ENCODE measurements around the gene ATF4. TPM values are rescaled to one million over a fixed set of nuclear protein-coding genes. Genes with fewer than 3 reads are reported as not detected.

The ATF4 gene
- total RNA-seq, 1 experiment from 2014 or later = 177 TPM

DNA sequence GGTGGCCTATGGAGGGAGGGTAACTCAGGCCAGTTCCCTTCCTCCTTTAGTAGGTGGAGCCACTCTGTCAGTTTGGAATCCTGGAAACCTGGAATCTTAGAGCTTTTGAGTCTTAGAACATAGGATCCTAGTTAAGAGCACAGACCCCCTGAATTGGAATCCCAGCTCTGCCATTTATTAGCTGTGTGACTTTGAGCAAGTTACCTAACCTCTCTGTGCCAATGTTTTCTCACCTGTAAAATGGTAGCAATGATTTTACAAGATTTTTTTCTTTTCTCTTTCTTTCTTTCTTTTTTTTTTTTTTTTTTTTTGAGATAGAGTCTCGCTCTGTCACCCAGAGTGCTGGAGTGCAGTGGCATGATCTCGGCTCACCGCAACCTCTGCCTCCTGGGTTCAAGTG lies 33.1 kb downstream of the ATF4 start:
- no TSS peak for BruUV-seq (replicated peaks)
- Histone ChIP-seq H3K36me3 (ENCODE audit: control insufficient read depth, insufficient read depth, low read length) (no peaks in the 10 kb centered on the region), H3K9me3 (ENCODE audit: control insufficient read depth, insufficient read depth, low read depth, low read length) (no peaks in the 10 kb centered on the region), H3K27ac (ENCODE audit: low read length) (no peak overlapping the region), H3K4me1 (ENCODE audit: control insufficient read depth, insufficient read depth, low read length) (no peaks in the 10 kb centered on the region), H3K27me3 (ENCODE audit: control insufficient read depth, insufficient read depth, low read length) (no peaks in the 10 kb centered on the region), H3K4me3 (ENCODE audit: low read depth in 2 of 2, low read length in 2 of 2) (no peak overlapping the region)
- intact Hi-C loops (cut with micrococcal nuclease; ENCODE audit: unreplicated experiment) = no loop called here
- CTCF ChIA-PET = no interaction called here
- POLR2A ChIA-PET = no interaction called here
- TF ChIP-seq, protein P1, sequence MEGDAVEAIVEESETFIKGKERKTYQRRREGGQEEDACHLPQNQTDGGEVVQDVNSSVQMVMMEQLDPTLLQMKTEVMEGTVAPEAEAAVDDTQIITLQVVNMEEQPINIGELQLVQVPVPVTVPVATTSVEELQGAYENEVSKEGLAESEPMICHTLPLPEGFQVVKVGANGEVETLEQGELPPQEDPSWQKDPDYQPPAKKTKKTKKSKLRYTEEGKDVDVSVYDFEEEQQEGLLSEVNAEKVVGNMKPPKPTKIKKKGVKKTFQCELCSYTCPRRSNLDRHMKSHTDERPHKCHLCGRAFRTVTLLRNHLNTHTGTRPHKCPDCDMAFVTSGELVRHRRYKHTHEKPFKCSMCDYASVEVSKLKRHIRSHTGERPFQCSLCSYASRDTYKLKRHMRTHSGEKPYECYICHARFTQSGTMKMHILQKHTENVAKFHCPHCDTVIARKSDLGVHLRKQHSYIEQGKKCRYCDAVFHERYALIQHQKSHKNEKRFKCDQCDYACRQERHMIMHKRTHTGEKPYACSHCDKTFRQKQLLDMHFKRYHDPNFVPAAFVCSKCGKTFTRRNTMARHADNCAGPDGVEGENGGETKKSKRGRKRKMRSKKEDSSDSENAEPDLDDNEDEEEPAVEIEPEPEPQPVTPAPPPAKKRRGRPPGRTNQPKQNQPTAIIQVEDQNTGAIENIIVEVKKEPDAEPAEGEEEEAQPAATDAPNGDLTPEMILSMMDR (IDR thresholded peaks at IDR 0.05) = no peak
- TF ChIP-seq SIN3A (IDR thresholded peaks at IDR 0.05; ENCODE audit: borderline replicate concordance, insufficient read depth, low read depth, low read length) (no peak), POLR2AphosphoS5 (IDR thresholded peaks at IDR 0.05; ENCODE audit: low read depth, low read length) (no peak), TCF7L2 (IDR thresholded peaks at IDR 0.05; ENCODE audit: low read depth, low read length) (no peak)
- TF ChIP-seq, protein P2, sequence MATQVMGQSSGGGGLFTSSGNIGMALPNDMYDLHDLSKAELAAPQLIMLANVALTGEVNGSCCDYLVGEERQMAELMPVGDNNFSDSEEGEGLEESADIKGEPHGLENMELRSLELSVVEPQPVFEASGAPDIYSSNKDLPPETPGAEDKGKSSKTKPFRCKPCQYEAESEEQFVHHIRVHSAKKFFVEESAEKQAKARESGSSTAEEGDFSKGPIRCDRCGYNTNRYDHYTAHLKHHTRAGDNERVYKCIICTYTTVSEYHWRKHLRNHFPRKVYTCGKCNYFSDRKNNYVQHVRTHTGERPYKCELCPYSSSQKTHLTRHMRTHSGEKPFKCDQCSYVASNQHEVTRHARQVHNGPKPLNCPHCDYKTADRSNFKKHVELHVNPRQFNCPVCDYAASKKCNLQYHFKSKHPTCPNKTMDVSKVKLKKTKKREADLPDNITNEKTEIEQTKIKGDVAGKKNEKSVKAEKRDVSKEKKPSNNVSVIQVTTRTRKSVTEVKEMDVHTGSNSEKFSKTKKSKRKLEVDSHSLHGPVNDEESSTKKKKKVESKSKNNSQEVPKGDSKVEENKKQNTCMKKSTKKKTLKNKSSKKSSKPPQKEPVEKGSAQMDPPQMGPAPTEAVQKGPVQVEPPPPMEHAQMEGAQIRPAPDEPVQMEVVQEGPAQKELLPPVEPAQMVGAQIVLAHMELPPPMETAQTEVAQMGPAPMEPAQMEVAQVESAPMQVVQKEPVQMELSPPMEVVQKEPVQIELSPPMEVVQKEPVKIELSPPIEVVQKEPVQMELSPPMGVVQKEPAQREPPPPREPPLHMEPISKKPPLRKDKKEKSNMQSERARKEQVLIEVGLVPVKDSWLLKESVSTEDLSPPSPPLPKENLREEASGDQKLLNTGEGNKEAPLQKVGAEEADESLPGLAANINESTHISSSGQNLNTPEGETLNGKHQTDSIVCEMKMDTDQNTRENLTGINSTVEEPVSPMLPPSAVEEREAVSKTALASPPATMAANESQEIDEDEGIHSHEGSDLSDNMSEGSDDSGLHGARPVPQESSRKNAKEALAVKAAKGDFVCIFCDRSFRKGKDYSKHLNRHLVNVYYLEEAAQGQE (IDR thresholded peaks at IDR 0.05; ENCODE audit: insufficient read depth in 1 of 2, low read depth in 2 of 2, low read length in 1 of 2) = no peak
- no peak for DNase-seq (ENCODE audit: low read depth, low spot score)
- in situ Hi-C loops (cut with HindIII; ENCODE audit: low pct_unique_long_range_greater_than_20kb, low sequenced_read_pairs) = no loop called here
- no peak for ATAC-seq

DNA sequence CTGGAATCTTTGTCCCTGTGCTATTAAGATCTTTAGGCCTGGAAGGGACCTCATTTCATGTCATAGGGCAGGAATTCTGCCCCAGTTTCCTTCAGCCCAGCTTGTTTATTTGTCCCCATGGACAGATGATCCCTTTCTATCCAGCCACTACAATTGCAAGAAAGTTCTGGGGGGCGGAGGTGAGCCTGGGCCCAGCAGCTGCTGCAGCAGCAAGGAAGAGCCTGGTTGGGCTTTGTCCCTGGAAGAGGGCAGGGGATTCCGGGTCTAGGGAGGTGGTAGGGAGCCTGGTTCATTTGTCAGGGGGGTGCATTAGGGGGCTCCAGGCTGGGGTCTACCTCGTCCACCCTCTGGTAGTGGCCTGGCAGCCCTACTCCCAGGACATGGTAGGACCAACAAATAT lies 33.8 kb downstream of the ATF4 start:
- ChIA-PET CTCF (interaction anchor here (0.6 kb wide), 1 partner anchor 379 kb away, joined by 3 read pairs; no protein-coding TSS in a partner anchor), POLR2A (no interaction called here)
- in situ Hi-C loops (cut with HindIII; ENCODE audit: low pct_unique_long_range_greater_than_20kb, low sequenced_read_pairs) = no loop called here
- Histone ChIP-seq H3K9me3 (ENCODE audit: control insufficient read depth, insufficient read depth, low read depth, low read length) (no peaks in the 10 kb centered on the region), H3K27me3 (ENCODE audit: control insufficient read depth, insufficient read depth, low read length) (no peaks in the 10 kb centered on the region), H3K27ac (ENCODE audit: low read length) (no peak overlapping the region), H3K4me1 (ENCODE audit: control insufficient read depth, insufficient read depth, low read length) (peaks cover 2% of the 10 kb centered on the region), H3K36me3 (ENCODE audit: control insufficient read depth, insufficient read depth, low read length) (no peaks in the 10 kb centered on the region), H3K4me3 (ENCODE audit: low read depth in 2 of 2, low read length in 2 of 2) (no peak overlapping the region)
- no peak for TF ChIP-seq TCF7L2 (IDR thresholded peaks at IDR 0.05; ENCODE audit: low read depth, low read length)
- no peak for TF ChIP-seq SIN3A (IDR thresholded peaks at IDR 0.05; ENCODE audit: borderline replicate concordance, insufficient read depth, low read depth, low read length)
- TF ChIP-seq, protein P2 (IDR thresholded peaks at IDR 0.05; ENCODE audit: insufficient read depth in 1 of 2, low read depth in 2 of 2, low read length in 1 of 2) = no peak
- no peak for TF ChIP-seq POLR2AphosphoS5 (IDR thresholded peaks at IDR 0.05; ENCODE audit: low read depth, low read length)
- TF ChIP-seq, protein P1 (IDR thresholded peaks at IDR 0.05) = no peak
- DNase-seq (ENCODE audit: low read depth, low spot score) = no peak
- intact Hi-C loops (cut with micrococcal nuclease; ENCODE audit: unreplicated experiment) = no loop called here
- ATAC-seq = no peak
- BruUV-seq (replicated peaks) = no TSS peak

All from Panc1 (cell line).